NCI-H82 (cell line): ENCODE results near the gene TESK2.
"Not testable (repeated sequence)": the region's sequence is repeated elsewhere in the genome, so short reads cannot be mapped to it uniquely, and the experiment has no call there.

ENCODE experiments used
- DNase-seq: peaks from one replicate; lab custom pipeline; 2025; lab: John Stamatoyannopoulos, UW

Gene TESK2, protein sequence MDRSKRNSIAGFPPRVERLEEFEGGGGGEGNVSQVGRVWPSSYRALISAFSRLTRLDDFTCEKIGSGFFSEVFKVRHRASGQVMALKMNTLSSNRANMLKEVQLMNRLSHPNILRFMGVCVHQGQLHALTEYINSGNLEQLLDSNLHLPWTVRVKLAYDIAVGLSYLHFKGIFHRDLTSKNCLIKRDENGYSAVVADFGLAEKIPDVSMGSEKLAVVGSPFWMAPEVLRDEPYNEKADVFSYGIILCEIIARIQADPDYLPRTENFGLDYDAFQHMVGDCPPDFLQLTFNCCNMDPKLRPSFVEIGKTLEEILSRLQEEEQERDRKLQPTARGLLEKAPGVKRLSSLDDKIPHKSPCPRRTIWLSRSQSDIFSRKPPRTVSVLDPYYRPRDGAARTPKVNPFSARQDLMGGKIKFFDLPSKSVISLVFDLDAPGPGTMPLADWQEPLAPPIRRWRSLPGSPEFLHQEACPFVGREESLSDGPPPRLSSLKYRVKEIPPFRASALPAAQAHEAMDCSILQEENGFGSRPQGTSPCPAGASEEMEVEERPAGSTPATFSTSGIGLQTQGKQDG

DNA sequence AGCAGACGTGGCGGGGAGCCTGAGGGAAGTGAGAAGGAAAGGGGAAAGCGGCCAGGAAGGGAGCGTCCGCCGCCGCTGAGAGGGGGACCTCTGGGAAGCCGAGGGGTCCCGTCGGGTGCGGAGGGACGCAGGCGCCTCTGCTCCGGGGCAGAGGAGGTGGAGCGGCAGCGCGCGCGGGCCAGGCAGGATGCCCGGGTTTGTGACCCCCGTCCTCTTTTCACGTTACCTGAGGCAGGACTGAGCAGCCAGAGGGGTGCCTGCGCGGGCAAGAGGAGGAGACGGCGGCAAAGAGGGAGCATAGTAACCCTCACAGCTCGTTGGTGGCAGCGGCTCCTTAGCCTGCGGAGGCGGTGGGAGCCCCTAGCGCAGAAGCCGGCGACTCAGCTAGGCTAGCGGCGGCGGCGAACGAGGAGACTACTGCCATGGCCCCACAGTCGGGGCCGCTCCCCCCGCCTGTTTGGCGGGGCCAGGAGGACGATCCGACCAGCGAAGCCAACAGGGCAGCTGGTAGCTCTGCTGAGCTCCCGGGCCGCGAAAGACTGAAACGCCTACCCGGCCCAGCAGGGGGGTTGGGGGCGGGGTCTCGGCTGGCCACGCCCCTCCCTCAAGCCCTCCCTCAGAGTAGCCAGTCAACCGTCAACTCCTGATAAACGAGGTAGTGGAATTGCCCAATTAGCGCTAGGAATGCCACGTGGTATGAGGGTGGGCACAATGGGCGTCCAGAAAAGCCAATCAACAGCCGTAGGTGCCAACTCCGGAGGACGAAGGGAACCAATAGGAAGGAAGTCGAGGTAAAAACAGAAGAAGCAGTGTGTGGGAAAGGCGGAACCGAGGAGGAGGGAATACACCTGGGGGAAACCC, at the start of gene TESK2:
Gene TESK2, minus strand, starts transcription at position 538 of the 861 bp plus-strand sequence. CDS start 33,378 bp downstream, outside the sequence.
- peak; percentile 100 for DNase-seq

DNA sequence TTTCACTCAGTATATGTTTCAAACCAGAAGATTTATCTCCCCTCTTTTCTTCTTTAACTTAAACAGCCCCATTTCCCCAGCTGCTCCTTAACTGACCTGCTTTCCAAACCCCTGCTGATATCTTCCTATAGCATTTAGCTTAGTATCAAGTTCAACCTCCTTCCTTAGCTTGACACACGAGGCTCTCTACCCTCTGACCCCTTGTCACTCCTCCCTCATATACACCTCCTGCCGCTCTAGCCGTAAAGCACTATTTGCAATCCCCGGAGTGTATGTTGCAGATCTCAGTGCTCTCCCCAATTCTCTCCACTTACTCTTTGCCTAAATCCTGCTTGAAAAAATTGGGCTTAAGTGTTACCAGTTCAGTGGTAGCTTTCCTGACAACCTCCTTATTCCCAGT, 45.9 kb upstream of the TESK2 start:
- no peak for DNase-seq

DNA sequence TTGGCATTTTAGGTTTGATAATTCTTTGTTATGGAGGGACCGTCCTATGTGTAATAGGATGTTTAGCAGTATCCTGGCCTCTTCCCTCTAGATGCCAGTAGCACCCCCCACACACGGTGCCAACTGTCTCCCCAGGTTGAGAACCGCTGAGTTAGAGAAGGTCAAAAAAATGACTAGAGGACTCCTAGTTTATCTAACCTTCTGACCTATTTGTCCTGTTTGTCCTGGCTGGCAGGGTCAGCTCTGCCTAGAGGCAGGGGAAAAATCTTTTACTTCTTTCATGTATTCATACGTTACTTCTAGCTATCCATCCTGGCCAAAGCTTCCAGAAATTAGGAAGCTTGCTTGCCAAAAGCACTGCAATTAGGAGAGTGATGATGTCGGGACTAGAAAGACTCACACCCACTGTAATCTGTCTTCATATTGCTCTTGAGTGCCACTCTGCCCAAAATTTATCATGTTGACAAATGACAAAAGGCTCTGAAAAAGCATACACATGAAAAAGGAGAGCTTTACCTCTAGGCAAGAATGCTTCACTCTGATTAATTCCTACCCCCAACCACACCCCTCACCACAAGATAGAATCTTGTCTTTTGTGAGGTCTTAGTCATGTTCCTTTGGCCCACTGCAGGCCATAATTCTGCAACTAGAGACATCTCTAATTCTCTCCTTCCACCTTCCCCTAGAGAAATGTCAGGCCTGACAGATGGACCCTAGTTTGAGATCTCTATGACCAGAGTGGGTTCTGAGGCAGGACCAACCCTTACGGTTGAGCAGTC, 45.2 kb upstream of the TESK2 start:
- DNase-seq, result no peak

DNA sequence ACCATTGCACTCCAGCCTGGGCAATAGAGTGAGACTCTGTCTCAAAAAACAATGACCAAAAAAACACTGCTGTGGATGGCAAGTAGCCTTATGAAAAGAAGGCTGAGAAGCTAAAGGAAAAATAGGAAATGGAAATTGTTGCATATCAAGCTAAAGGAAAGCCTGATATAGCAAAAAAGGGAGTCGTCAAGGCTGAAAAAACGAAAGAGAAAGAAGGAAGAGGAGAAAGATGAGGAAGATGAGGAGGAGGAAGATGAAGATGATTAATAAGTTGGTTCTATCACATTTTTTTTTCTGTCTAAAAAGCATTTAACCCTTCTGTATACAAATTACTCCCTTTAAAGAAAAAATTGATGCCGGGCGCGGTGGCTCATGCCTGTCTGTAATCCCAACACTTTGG, 40.9 kb upstream of the TESK2 start:
- no peak for DNase-seq

DNA sequence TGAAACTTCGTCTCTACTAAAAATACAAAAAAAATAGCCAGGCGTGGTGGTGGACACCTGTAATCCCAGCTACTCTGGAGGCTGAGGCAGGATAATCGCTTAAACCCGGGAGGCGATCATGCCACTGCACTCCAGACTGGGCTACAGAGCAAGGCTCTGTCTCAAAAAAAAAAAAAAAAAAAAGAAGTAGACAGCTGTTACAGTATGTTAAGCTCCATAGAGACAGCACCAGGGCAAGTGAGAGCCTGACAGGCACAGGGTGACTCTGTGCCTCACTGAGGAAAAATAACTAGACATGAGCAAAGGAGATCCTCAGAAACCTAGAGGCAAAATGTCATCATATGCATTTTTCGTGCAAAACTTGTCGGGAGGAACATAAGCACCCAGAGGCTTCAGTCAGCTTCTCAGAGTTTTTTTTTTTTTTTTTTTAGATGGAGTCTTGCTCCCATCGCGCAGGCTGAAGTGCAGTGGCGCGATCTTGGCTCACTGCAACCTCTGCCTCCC, 39.7 kb upstream of the TESK2 start:
- DNase-seq, result peak; percentile 78

GRCh38 chr1:45526135-45526644, 35.2 kb upstream of the TESK2 start:
- DNase-seq, result peak; percentile 40

DNA sequence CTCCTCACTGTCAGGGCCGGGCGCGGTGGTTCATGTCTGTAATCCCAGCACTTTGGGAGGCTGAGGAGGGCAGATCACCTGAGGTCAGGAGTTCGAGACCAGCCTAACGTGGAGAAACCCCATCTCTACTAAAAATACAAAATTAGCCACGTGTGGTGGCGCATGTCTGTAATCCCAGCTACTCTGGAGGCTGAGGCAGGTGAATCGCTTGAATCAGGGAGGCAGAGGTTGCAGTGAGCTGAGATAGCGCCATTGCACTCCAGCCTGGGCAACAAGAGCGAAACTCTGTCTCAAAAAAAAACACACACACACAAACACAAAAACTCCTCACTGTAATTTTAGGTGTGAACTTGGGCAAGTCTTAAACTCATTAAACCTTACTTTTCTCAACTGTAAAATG, 33.0 kb upstream of the TESK2 start:
- DNase-seq, result not testable (repeated sequence)

DNA sequence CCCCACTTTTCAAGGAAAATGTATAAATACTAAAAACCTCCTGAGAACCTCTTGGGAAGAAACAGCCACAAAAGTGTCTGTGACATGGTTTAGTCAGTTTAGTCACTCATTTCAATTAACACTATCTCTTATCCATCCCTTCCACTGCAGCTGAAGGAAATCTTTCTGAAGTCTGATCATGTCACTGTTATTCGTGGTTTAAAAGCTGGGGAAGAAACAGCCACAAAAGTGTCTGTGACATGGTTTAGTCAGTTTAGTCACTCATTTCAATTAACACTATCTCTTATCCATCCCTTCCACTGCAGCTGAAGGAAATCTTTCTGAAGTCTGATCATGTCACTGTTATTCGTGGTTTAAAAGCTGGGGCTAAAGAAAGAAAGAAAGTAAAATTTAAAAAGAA, 32.6 kb upstream of the TESK2 start:
- not testable (repeated sequence) for DNase-seq

DNA sequence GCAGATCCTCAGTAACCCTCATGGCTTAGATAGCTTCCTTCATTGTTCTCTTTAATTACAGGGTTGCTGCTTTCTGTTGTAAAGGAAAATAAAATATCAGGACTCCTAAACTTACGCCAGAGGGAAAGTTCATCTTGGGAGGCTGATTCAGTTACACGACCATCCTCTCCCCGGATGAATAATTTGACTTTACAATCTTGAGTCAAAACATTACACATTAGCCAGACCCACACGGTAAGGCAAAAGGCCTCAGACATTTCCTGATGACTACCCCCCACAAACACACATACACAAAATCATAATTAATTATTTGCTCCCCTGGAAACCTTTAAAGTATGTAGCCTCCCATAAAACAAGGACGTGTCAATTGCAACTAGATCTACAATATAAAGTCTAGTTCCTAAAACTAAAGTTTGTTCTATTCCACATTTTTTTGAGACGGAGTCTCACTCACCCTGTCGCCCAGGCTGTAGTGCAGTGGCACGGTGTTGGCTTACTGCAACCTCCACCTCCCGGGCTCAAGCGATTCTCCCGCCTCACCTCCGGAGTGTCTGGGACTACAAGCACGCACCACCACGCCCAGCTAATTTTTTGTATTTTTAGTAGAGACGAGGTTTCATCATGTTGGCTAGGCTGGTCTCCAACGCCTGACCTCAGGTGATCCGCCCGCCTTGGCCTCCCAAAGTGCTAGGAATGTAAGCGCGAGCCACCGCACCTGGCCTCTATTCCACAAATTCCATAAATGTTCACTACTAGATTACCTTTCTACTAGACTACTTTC, 31.6 kb upstream of the TESK2 start:
- DNase-seq, result no peak

- peak; percentile 98 for DNase-seq
Observed at GRCh38 chr1:45521413-45522323, 30.7 kb upstream of the TESK2 start, which contains the start of gene PRDX1. Gene PRDX1, minus strand, starts transcription at chr1:45521884. Its CDS starts 2,841 bp downstream, at chr1:45519043.

- DNase-seq, result not testable (repeated sequence)
Observed at GRCh38 chr1:45519774-45520173, 28.8 kb upstream of the TESK2 start.

DNA sequence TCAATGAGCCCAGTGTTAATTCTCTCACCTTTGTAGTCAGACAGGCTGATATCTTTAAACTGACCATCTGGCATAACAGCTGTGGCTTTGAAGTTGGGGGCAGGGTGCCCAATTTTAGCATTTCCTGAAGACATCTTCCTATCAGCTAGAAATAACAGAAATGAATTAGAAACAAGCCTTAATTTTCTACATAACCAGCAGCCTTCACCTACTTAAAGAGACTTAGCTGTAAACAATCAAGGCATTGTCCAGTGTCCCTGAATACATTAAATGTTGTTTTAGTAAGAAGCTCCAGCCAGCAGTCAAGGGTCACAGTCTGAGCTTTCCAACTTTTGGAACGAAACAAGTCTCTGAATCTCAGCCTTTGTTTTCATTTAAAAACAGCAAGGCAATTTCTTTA, 27.9 kb upstream of the TESK2 start:
- peak; percentile 83 for DNase-seq

DNA sequence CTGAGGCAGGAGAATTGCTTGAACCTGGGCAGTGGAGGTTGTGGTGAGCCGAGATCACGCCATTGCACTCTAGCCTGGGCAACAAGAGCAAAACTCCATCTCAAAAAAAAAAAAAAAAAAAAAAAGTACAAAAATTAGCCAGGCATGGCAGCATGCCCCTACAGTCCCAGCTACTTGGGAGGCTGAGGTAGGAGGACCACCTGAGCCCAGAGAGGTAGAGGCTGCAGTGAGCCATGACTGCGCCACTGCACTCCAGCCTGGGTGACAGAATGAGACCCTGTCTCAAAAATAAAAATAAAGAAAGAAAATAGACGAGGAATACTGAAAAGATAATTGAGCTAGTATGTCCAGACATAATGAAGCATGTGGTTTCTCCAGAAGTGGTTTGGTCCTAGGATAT, 27.4 kb upstream of the TESK2 start:
- not testable (repeated sequence) for DNase-seq

- no peak for DNase-seq
Observed at GRCh38 chr1:45516465-45516864, 25.5 kb upstream of the TESK2 start.

- DNase-seq, result no peak
Observed at GRCh38 chr1:45516036-45516435, 25.1 kb upstream of the TESK2 start.

DNA sequence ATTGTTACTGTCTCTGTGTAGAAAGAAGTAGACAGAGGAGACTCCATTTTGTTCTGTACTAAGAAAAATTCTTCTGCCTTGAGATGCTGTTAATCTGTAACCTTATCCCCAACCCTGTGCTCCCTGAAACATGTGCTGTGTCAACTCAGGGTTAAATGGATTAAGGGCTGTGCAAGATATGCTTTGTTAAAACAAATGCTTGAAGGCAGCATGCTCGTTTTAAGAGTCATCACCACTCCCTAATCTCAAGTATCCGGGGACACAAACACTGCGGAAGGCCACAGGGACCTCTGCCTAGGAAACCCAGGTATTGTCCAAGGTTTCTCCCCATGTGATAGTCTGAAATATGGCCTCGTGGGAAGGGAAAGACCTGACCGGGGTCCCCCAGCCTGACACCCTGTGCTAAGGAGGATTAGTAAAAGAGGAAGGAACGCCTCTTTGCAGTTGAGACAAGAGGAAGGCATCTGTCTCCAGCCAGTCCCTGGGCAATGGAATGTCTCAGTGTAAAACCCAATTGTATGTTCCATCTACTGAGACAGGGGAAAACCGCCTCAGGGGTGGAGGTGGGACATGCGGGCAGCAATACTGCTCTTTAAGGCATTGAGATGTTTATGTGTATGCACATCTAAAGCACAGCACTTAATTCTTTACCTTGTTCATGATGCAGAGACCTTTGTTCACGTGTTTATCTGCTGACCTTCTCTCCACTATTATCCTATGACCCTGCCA, 22.7 kb upstream of the TESK2 start:
- DNase-seq, result peak; percentile 89

GRCh38 chr1:45512641-45513054, 21.7 kb upstream of the TESK2 start:
- peak; percentile 99 for DNase-seq

DNA sequence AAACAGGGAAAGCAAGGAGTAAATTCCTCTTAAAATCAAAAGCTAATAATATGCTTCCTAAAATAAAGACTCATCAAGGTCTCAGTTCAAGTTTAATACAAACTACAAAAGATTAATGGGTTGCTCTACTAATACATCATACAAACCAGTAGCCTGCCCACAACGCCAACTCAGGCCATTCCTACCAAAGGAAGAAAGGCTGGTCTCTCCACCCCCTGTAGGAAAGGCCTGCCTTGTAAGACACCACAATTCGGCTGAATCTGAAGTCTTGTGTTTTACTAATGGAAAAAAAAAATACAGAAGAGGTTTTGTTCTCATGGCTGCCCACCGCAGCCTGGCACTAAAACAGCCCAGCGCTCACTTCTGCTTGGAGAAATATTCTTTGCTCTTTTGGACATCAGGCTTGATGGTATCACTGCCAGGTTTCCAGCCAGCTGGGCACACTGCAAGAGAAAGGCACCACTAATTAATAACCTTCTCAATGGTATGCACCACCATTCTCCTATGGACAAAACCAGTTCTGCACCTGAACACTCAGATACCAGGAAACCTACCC, 20.1 kb upstream of the TESK2 start:
- no peak for DNase-seq
